Measurements from ENCODE around the gene LIPI.

Gene LIPI

GRCh38 chr21:14210738-14211137 is at the start of gene LIPI:
LIPI (minus strand) TSS chr21:14210955; CDS start chr21:14210845, 110 bp downstream.
- Histone ChIP-seq H3K27ac (peak within 1 kb of the TSS; percentile 97), H3K4me3 (peak within 1 kb of the TSS; percentile 78), H3K9ac (ENCODE audit: insufficient read length) (peak within 1 kb of the TSS; percentile 79), H3K9me3 (ENCODE audit: low read depth, low read length) (no peaks in the 10 kb centered on the region), H3K36me3 (ENCODE audit: insufficient read depth, low read length) (no peaks in the 10 kb centered on the region)
- no peak for TF ChIP-seq FOXP2 (optimal IDR thresholded peaks at IDR 0.05; ENCODE audit: control extremely low read depth, extremely low read length, insufficient read depth)
- TF ChIP-seq POLR2AphosphoS5 (IDR thresholded peaks at IDR 0.05; ENCODE audit: borderline replicate concordance, low read depth, low read length) = peak; percentile 33; the same call in 1 of the 2 replicates
- no peak for DNase-seq (ENCODE audit: low read depth, low spot score)

- H3K9me3 ChIP-seq (ENCODE audit: low read depth, low read length) = no peaks in the 10 kb centered on the region
- no peak for TF ChIP-seq EZH2 (IDR thresholded peaks at IDR 0.05)
- TF ChIP-seq POLR2AphosphoS5 (IDR thresholded peaks at IDR 0.05; ENCODE audit: borderline replicate concordance, low read depth, low read length) = no peak
- no peak for TF ChIP-seq FOXP2 (optimal IDR thresholded peaks at IDR 0.05; ENCODE audit: control extremely low read depth, extremely low read length, insufficient read depth)
- no peak overlapping the region for H3K4me3 ChIP-seq
- no peak overlapping the region for H3K27ac ChIP-seq
- H3K36me3 ChIP-seq (ENCODE audit: insufficient read depth, low read length) = no peaks in the 10 kb centered on the region
- H3K9ac ChIP-seq (ENCODE audit: insufficient read length) = no peak overlapping the region
- DNase-seq (ENCODE audit: low read depth, low spot score) = no peak
Measured at GRCh38 chr21:14260174-14260764, 49.5 kb upstream of the LIPI start.

GRCh38 chr21:14259747-14260146 is 49.0 kb upstream of the LIPI start:
- no peaks in the 10 kb centered on the region for H3K36me3 ChIP-seq (ENCODE audit: insufficient read depth, low read length)
- no peak overlapping the region for H3K4me3 ChIP-seq
- no peaks in the 10 kb centered on the region for H3K9me3 ChIP-seq (ENCODE audit: low read depth, low read length)
- no peak overlapping the region for H3K9ac ChIP-seq (ENCODE audit: insufficient read length)
- no peak overlapping the region for H3K27ac ChIP-seq
- no peak for TF ChIP-seq FOXP2 (optimal IDR thresholded peaks at IDR 0.05; ENCODE audit: control extremely low read depth, extremely low read length, insufficient read depth)
- TF ChIP-seq EZH2 (IDR thresholded peaks at IDR 0.05) = no peak
- no peak for TF ChIP-seq POLR2AphosphoS5 (IDR thresholded peaks at IDR 0.05; ENCODE audit: borderline replicate concordance, low read depth, low read length)
- no peak for DNase-seq (ENCODE audit: low read depth, low spot score)

- Histone ChIP-seq H3K4me3 (no peak overlapping the region), H3K9me3 (ENCODE audit: low read depth, low read length) (no peaks in the 10 kb centered on the region), H3K36me3 (ENCODE audit: insufficient read depth, low read length) (no peaks in the 10 kb centered on the region), H3K27ac (no peak overlapping the region), H3K9ac (ENCODE audit: insufficient read length) (no peak overlapping the region)
- TF ChIP-seq POLR2AphosphoS5 (IDR thresholded peaks at IDR 0.05; ENCODE audit: borderline replicate concordance, low read depth, low read length) (no peak), EZH2 (IDR thresholded peaks at IDR 0.05) (no peak), FOXP2 (optimal IDR thresholded peaks at IDR 0.05; ENCODE audit: control extremely low read depth, extremely low read length, insufficient read depth) (no peak)
- no peak for DNase-seq (ENCODE audit: low read depth, low spot score)
Measured at GRCh38 chr21:14251336-14251735, 40.6 kb upstream of the LIPI start.

GRCh38 chr21:14245711-14246110 is 35.0 kb upstream of the LIPI start:
- no peak for DNase-seq (ENCODE audit: low read depth, low spot score)
- Histone ChIP-seq H3K9ac (ENCODE audit: insufficient read length) (no peak overlapping the region), H3K36me3 (ENCODE audit: insufficient read depth, low read length) (no peaks in the 10 kb centered on the region), H3K9me3 (ENCODE audit: low read depth, low read length) (no peaks in the 10 kb centered on the region), H3K27ac (no peak overlapping the region), H3K4me3 (no peak overlapping the region)
- TF ChIP-seq POLR2AphosphoS5 (IDR thresholded peaks at IDR 0.05; ENCODE audit: borderline replicate concordance, low read depth, low read length) = no peak
- TF ChIP-seq FOXP2 (optimal IDR thresholded peaks at IDR 0.05; ENCODE audit: control extremely low read depth, extremely low read length, insufficient read depth) = no peak
- TF ChIP-seq EZH2 (IDR thresholded peaks at IDR 0.05) = no peak

- H3K36me3 ChIP-seq (ENCODE audit: insufficient read depth, low read length) = no peaks in the 10 kb centered on the region
- no peak overlapping the region for H3K4me3 ChIP-seq
- no peak overlapping the region for H3K27ac ChIP-seq
- no peak overlapping the region for H3K9ac ChIP-seq (ENCODE audit: insufficient read length)
- no peaks in the 10 kb centered on the region for H3K9me3 ChIP-seq (ENCODE audit: low read depth, low read length)
- DNase-seq (ENCODE audit: low read depth, low spot score) = no peak
- TF ChIP-seq EZH2 (IDR thresholded peaks at IDR 0.05) (no peak), FOXP2 (optimal IDR thresholded peaks at IDR 0.05; ENCODE audit: control extremely low read depth, extremely low read length, insufficient read depth) (no peak), POLR2AphosphoS5 (IDR thresholded peaks at IDR 0.05; ENCODE audit: borderline replicate concordance, low read depth, low read length) (no peak)
Measured at GRCh38 chr21:14244911-14245310, 34.2 kb upstream of the LIPI start.

- no peak for DNase-seq (ENCODE audit: low read depth, low spot score)
- Histone ChIP-seq H3K9ac (ENCODE audit: insufficient read length) (no peak overlapping the region), H3K27ac (peak overlapping the region; percentile 87), H3K4me3 (peak overlapping the region; percentile 60), H3K36me3 (ENCODE audit: insufficient read depth, low read length) (no peaks in the 10 kb centered on the region), H3K9me3 (ENCODE audit: low read depth, low read length) (no peaks in the 10 kb centered on the region)
- TF ChIP-seq FOXP2 (optimal IDR thresholded peaks at IDR 0.05; ENCODE audit: control extremely low read depth, extremely low read length, insufficient read depth) = no peak
- TF ChIP-seq EZH2 (IDR thresholded peaks at IDR 0.05) = no peak
- 0 out of 2 replicates have a peak, but pooled peaks have one; percentile 15 for TF ChIP-seq POLR2AphosphoS5 (IDR thresholded peaks at IDR 0.05; ENCODE audit: borderline replicate concordance, low read depth, low read length)
Measured at GRCh38 chr21:14243874-14244273, 33.1 kb upstream of the LIPI start.

- Histone ChIP-seq H3K36me3 (ENCODE audit: insufficient read depth, low read length) (no peaks in the 10 kb centered on the region), H3K27ac (peak overlapping the region; percentile 87), H3K4me3 (peak overlapping the region; percentile 60), H3K9ac (ENCODE audit: insufficient read length) (no peak overlapping the region), H3K9me3 (ENCODE audit: low read depth, low read length) (no peaks in the 10 kb centered on the region)
- TF ChIP-seq POLR2AphosphoS5 (IDR thresholded peaks at IDR 0.05; ENCODE audit: borderline replicate concordance, low read depth, low read length) = no peak
- TF ChIP-seq EZH2 (IDR thresholded peaks at IDR 0.05) = no peak
- TF ChIP-seq FOXP2 (optimal IDR thresholded peaks at IDR 0.05; ENCODE audit: control extremely low read depth, extremely low read length, insufficient read depth) = no peak
- peak; percentile 84 for DNase-seq (ENCODE audit: low read depth, low spot score)
Measured at GRCh38 chr21:14243461-14243860, 32.7 kb upstream of the LIPI start.

GRCh38 chr21:14241297-14241696 is 30.5 kb upstream of the LIPI start:
- Histone ChIP-seq H3K9ac (ENCODE audit: insufficient read length) (no peak overlapping the region), H3K4me3 (no peak overlapping the region), H3K27ac (no peak overlapping the region), H3K9me3 (ENCODE audit: low read depth, low read length) (no peaks in the 10 kb centered on the region), H3K36me3 (ENCODE audit: insufficient read depth, low read length) (no peaks in the 10 kb centered on the region)
- TF ChIP-seq POLR2AphosphoS5 (IDR thresholded peaks at IDR 0.05; ENCODE audit: borderline replicate concordance, low read depth, low read length) (no peak), FOXP2 (optimal IDR thresholded peaks at IDR 0.05; ENCODE audit: control extremely low read depth, extremely low read length, insufficient read depth) (no peak), EZH2 (IDR thresholded peaks at IDR 0.05) (no peak)
- DNase-seq (ENCODE audit: low read depth, low spot score) = no peak
